Activated CD8-positive, alpha-beta T cell treated with anti-CD3 and anti-CD28 coated beads, Interleukin-2, amount 10 ng/mL, durations not matched to agents 7 days and 5 days (primary cell): ENCODE results near the gene IKZF2. TPM values are rescaled to one million over a fixed set of nuclear protein-coding genes. Genes with fewer than 3 reads are reported as not detected.
"Not testable (repeated sequence)": the region's sequence is repeated elsewhere in the genome, so short reads cannot be mapped to it uniquely, and the experiment has no call there.

Source experiments
- ATAC-seq: fragments of 150-1000 bp; cut with Tn5 transposase; one replicate; pipeline ENCODE4 v1.10.0; 2021; ENCODE audit warnings: moderate library complexity
- CTCF ChIA-PET: fragments of 350-600 bp; sonication (Branson Sonifier 250); formaldehyde crosslinking; loops from one replicate; lab custom pipeline; 2021; ENCODE audit warnings: antibody characterized with exemption; lab: Charles Lee
- POLR2A ChIA-PET: fragments of 350-600 bp; sonication (Branson Sonifier 250); formaldehyde crosslinking; loops from one replicate; lab custom pipeline; 2021; ENCODE audit warnings: antibody characterized with exemption; lab: Charles Lee
- DNase-seq: peaks from one replicate; pipeline ENCODE4 v3.0.0-alpha.2; 2020
- H3K27ac Mint-ChIP-seq: one replicate; pipeline ENCODE4 v1.8.0; 2021; ENCODE audit warnings: mild to moderate bottlenecking, mixed read lengths
- H3K27me3 Mint-ChIP-seq: one replicate; pipeline ENCODE4 v1.8.0; 2021; ENCODE audit warnings: low read depth, mixed read lengths
- H3K36me3 Mint-ChIP-seq: one replicate; pipeline ENCODE4 v1.8.0; 2021; ENCODE audit warnings: low read depth, mixed read lengths
- H3K4me1 Mint-ChIP-seq: one replicate; pipeline ENCODE4 v1.8.0; 2021; ENCODE audit warnings: low read depth, mixed read lengths
- H3K4me3 Mint-ChIP-seq: one replicate; pipeline ENCODE4 v1.8.0; 2021; ENCODE audit warnings: mild to moderate bottlenecking, mixed read lengths
- H3K9me3 Mint-ChIP-seq: one replicate; pipeline ENCODE4 v1.8.0; 2022; ENCODE audit warnings: mixed read lengths; ENCODE audit not compliant: insufficient read depth
- total RNA-seq, 2 experiments: library from RNA; stranded (reverse); gene quantifications; one replicate each; pipeline ENCODE4 v1.2.3, GENCODE V29; 2021

Gene IKZF2
- total RNA-seq, 2 experiments from 2014 or later, result 29.7 to 30.8 TPM

- DNase-seq (no peak), ATAC-seq (no peak)
- peaks cover 30% of the 10 kb centered on the region for H3K36me3 Mint-ChIP-seq
- ChIA-PET POLR2A (no interaction called here), CTCF (no interaction called here)
- H3K4me3 Mint-ChIP-seq, result no peak overlapping the region
- no peaks in the 10 kb centered on the region for H3K27me3 Mint-ChIP-seq
- H3K4me1 Mint-ChIP-seq, result peaks cover 31% of the 10 kb centered on the region
- no peaks in the 10 kb centered on the region for H3K9me3 Mint-ChIP-seq
- H3K27ac Mint-ChIP-seq, result no peak overlapping the region
Measured at GRCh38 chr2:213032607-213033006, 118.8 kb downstream of the IKZF2 start.

- DNase-seq (no peak), ATAC-seq (no peak)
- Mint-ChIP-seq H3K4me3 (no peak overlapping the region), H3K9me3 (peaks cover 4% of the 10 kb centered on the region), H3K27me3 (no peaks in the 10 kb centered on the region), H3K36me3 (peaks cover 27% of the 10 kb centered on the region), H3K27ac (no peak overlapping the region), H3K4me1 (peaks cover 22% of the 10 kb centered on the region)
- POLR2A ChIA-PET, result no interaction called here
- CTCF ChIA-PET, result no interaction called here
Measured at GRCh38 chr2:213022987-213023386, 128.4 kb downstream of the IKZF2 start.

- ChIA-PET POLR2A (no interaction called here), CTCF (interaction anchor here (0.6 kb wide), 1 partner anchor 135 kb away, joined by 3 read pairs; no protein-coding TSS in a partner anchor)
- Mint-ChIP-seq H3K9me3 (peaks cover 8% of the 10 kb centered on the region), H3K4me3 (no peak overlapping the region), H3K27me3 (peaks cover 3% of the 10 kb centered on the region), H3K4me1 (peaks cover 27% of the 10 kb centered on the region), H3K27ac (no peak overlapping the region), H3K36me3 (peaks cover 32% of the 10 kb centered on the region)
- peak; percentile 64 for ATAC-seq
- DNase-seq, result no peak
Measured at GRCh38 chr2:213021971-213022899, 129.2 kb downstream of the IKZF2 start.

GRCh38 chr2:213020913-213021312 lies 130.5 kb downstream of the IKZF2 start:
- peaks cover 45% of the 10 kb centered on the region for H3K36me3 Mint-ChIP-seq
- H3K9me3 Mint-ChIP-seq, H3K4me3 Mint-ChIP-seq, ATAC-seq, H3K27me3 Mint-ChIP-seq, CTCF ChIA-PET, POLR2A ChIA-PET, H3K27ac Mint-ChIP-seq, DNase-seq: not testable (repeated sequence)
- peaks cover 40% of the 10 kb centered on the region for H3K4me1 Mint-ChIP-seq

GRCh38 chr2:213020268-213020667 lies 131.1 kb downstream of the IKZF2 start:
- peaks cover 3% of the 10 kb centered on the region for H3K27me3 Mint-ChIP-seq
- ChIA-PET POLR2A (no interaction called here), CTCF (no interaction called here)
- H3K27ac Mint-ChIP-seq, result no peak overlapping the region
- peaks cover 47% of the 10 kb centered on the region for H3K4me1 Mint-ChIP-seq
- no peak overlapping the region for H3K4me3 Mint-ChIP-seq
- peaks cover 47% of the 10 kb centered on the region for H3K36me3 Mint-ChIP-seq
- no peak for DNase-seq
- ATAC-seq, result no peak
- H3K9me3 Mint-ChIP-seq, result peaks cover 8% of the 10 kb centered on the region

GRCh38 chr2:213019368-213019767 lies 132.0 kb downstream of the IKZF2 start:
- peaks cover 8% of the 10 kb centered on the region for H3K9me3 Mint-ChIP-seq
- H3K27me3 Mint-ChIP-seq, result peaks cover 3% of the 10 kb centered on the region
- ChIA-PET CTCF (interaction anchor here (0.9 to 1.3 kb wide), 3 partner anchors 15 to 134 kb away, joined by 3 to 5 read pairs (median 3); no protein-coding TSS in a partner anchor), POLR2A (no interaction called here)
- H3K36me3 Mint-ChIP-seq, result peaks cover 49% of the 10 kb centered on the region
- no peak overlapping the region for H3K27ac Mint-ChIP-seq
- no peak for ATAC-seq
- H3K4me3 Mint-ChIP-seq, result no peak overlapping the region
- H3K4me1 Mint-ChIP-seq, result peaks cover 56% of the 10 kb centered on the region
- DNase-seq, result no peak

- ChIA-PET CTCF (interaction anchor here (0.7 to 1.5 kb wide), 6 partner anchors 16 to 135 kb away, joined by 3 to 5 read pairs (median 3); no protein-coding TSS in a partner anchor), POLR2A (no interaction called here)
- peaks cover 53% of the 10 kb centered on the region for H3K36me3 Mint-ChIP-seq
- ATAC-seq (no peak), DNase-seq (no peak)
- no peak overlapping the region for H3K27ac Mint-ChIP-seq
- H3K9me3 Mint-ChIP-seq, result peaks cover 8% of the 10 kb centered on the region
- H3K27me3 Mint-ChIP-seq, result peaks cover 3% of the 10 kb centered on the region
- H3K4me3 Mint-ChIP-seq, result no peak overlapping the region
- peaks cover 65% of the 10 kb centered on the region for H3K4me1 Mint-ChIP-seq
Measured at GRCh38 chr2:213018340-213018901, 133.0 kb downstream of the IKZF2 start.

GRCh38 chr2:213017404-213017803 lies 134.0 kb downstream of the IKZF2 start:
- ChIA-PET CTCF (interaction anchor here (1.0 to 1.5 kb wide), 3 partner anchors 48 to 135 kb away, joined by 3 to 5 read pairs (median 3); no protein-coding TSS in a partner anchor), POLR2A (no interaction called here)
- peaks cover 8% of the 10 kb centered on the region for H3K9me3 Mint-ChIP-seq
- no peak overlapping the region for H3K4me3 Mint-ChIP-seq
- DNase-seq (no peak), ATAC-seq (no peak)
- no peak overlapping the region for H3K27ac Mint-ChIP-seq
- peaks cover 58% of the 10 kb centered on the region for H3K4me1 Mint-ChIP-seq
- peaks cover 3% of the 10 kb centered on the region for H3K27me3 Mint-ChIP-seq
- H3K36me3 Mint-ChIP-seq, result peaks cover 54% of the 10 kb centered on the region

- no peak for ATAC-seq
- H3K4me3 Mint-ChIP-seq, result no peak overlapping the region
- H3K36me3 Mint-ChIP-seq, result peaks cover 51% of the 10 kb centered on the region
- ChIA-PET CTCF (interaction anchor here (1.0 to 1.5 kb wide), 3 partner anchors 48 to 136 kb away, joined by 3 to 5 read pairs (median 3); no protein-coding TSS in a partner anchor), POLR2A (no interaction called here)
- peak overlapping the region; percentile 33 for H3K27ac Mint-ChIP-seq
- no peak for DNase-seq
- peaks cover 54% of the 10 kb centered on the region for H3K4me1 Mint-ChIP-seq
- peaks cover 3% of the 10 kb centered on the region for H3K27me3 Mint-ChIP-seq
- peaks cover 8% of the 10 kb centered on the region for H3K9me3 Mint-ChIP-seq
Measured at GRCh38 chr2:213016984-213017351, 134.4 kb downstream of the IKZF2 start.

- ChIA-PET CTCF (interaction anchor here (1.0 to 1.2 kb wide), 2 partner anchors 93 to 136 kb away, joined by 3 read pairs; no protein-coding TSS in a partner anchor), POLR2A (no interaction called here)
- peaks cover 50% of the 10 kb centered on the region for H3K36me3 Mint-ChIP-seq
- peaks cover 7% of the 10 kb centered on the region for H3K9me3 Mint-ChIP-seq
- H3K4me3 Mint-ChIP-seq, result peak overlapping the region; percentile 47
- H3K27me3 Mint-ChIP-seq, result peaks cover 5% of the 10 kb centered on the region
- peak overlapping the region; percentile 64 for H3K27ac Mint-ChIP-seq
- peaks cover 50% of the 10 kb centered on the region for H3K4me1 Mint-ChIP-seq
- ATAC-seq, result peak; percentile 45
- no peak for DNase-seq
Measured at GRCh38 chr2:213016166-213016983, 135.0 kb downstream of the IKZF2 start.
